ENCODE results near the gene TRA2B. TPM values are rescaled to one million over a fixed set of nuclear protein-coding genes. Genes with fewer than 3 reads are reported as not detected.

TRA2B gene
- total RNA-seq, 2 experiments from 2014 or later = 303 to 310 TPM

GRCh38 chr3:185933374-185934173 lies 4.2 kb downstream of the TRA2B start:
- ChIA-PET POLR2A (interaction anchor here (1.7 to 2.1 kb wide), 2 partner anchors 851 to 855 kb away, joined by 4 to 8 read pairs; no protein-coding TSS in a partner anchor), CTCF (no interaction called here)

- ChIA-PET CTCF (no interaction called here), POLR2A (interaction anchor here (1.0 to 1.7 kb wide), 2 partner anchors 637 to 856 kb away, joined by 4 read pairs; no protein-coding TSS in a partner anchor)
These were observed 5.8 kb downstream of the TRA2B start for GRCh38 chr3:185931777-185932612.

GRCh38 chr3:185930393-185931107 lies 7.3 kb downstream of the TRA2B start:
- ChIA-PET CTCF (interaction anchor here (0.9 kb wide), 1 partner anchor 53 kb away, joined by 3 read pairs; no protein-coding TSS in a partner anchor), POLR2A (interaction anchor here (0.7 to 1.2 kb wide), 4 partner anchors 12 to 638 kb away, joined by 3 to 4 read pairs (median 4); no protein-coding TSS in a partner anchor)

- CTCF ChIA-PET = no interaction called here
- POLR2A ChIA-PET = interaction anchor here (1.0 kb wide), 1 partner anchor 8 kb away, joined by 3 read pairs; the partner anchor contains the start of gene TRA2B
These were observed 8.3 kb downstream of the TRA2B start for GRCh38 chr3:185929192-185930151.

- ChIA-PET POLR2A (interaction anchor here (1.0 to 3.2 kb wide), 2 partner anchors 8 to 9 kb away, joined by 3 to 28 read pairs; partner anchors contain the start of gene TRA2B), CTCF (interaction anchor here (1.0 kb wide), 3 partner anchors 15 to 893 kb away, joined by 3 read pairs; no protein-coding TSS in a partner anchor)
These were observed 9.3 kb downstream of the TRA2B start for GRCh38 chr3:185928496-185928895.

- ChIA-PET POLR2A (interaction anchor here (1.4 to 3.2 kb wide), 3 partner anchors 9 to 15 kb away, joined by 6 to 28 read pairs (median 6); partner anchors contain the start of gene TRA2B), CTCF (interaction anchor here (1.0 to 1.3 kb wide), 4 partner anchors 8 to 894 kb away, joined by 3 to 4 read pairs (median 3); no protein-coding TSS in a partner anchor)
These were observed 10.2 kb downstream of the TRA2B start for GRCh38 chr3:185927501-185928200.

GRCh38 chr3:185926445-185926844 lies 11.4 kb downstream of the TRA2B start:
- POLR2A ChIA-PET = interaction anchor here (1.4 to 3.2 kb wide), 3 partner anchors 8 to 14 kb away, joined by 6 to 28 read pairs (median 6); partner anchors contain the start of gene TRA2B
- CTCF ChIA-PET = interaction anchor here (1.3 kb wide), 1 partner anchor 9 kb away, joined by 4 read pairs; no protein-coding TSS in a partner anchor

- CTCF ChIA-PET = interaction anchor here (0.6 to 1.7 kb wide), 2 partner anchors 18 to 1343 kb away, joined by 3 to 7 read pairs; no protein-coding TSS in a partner anchor
- POLR2A ChIA-PET = interaction anchor here (3.2 kb wide), 1 partner anchor 11 kb away, joined by 28 read pairs; the partner anchor contains the start of gene TRA2B
These were observed 12.5 kb downstream of the TRA2B start for GRCh38 chr3:185925353-185925752.

- ChIA-PET POLR2A (no interaction called here), CTCF (interaction anchor here (1.0 to 1.7 kb wide), 2 partner anchors 13 to 19 kb away, joined by 3 to 7 read pairs; no protein-coding TSS in a partner anchor)
These were observed 13.4 kb downstream of the TRA2B start for GRCh38 chr3:185924375-185924774.

GRCh38 chr3:185920184-185920583 lies 17.6 kb downstream of the TRA2B start:
- ChIA-PET CTCF (no interaction called here), POLR2A (no interaction called here)

- ChIA-PET POLR2A (no interaction called here), CTCF (no interaction called here)
These were observed 21.6 kb downstream of the TRA2B start for GRCh38 chr3:185916042-185916833.

- ChIA-PET POLR2A (no interaction called here), CTCF (no interaction called here)
These were observed 22.2 kb downstream of the TRA2B start for GRCh38 chr3:185915642-185916041.

GRCh38 chr3:185914911-185915629 lies 22.7 kb downstream of the TRA2B start:
- ChIA-PET POLR2A (no interaction called here), CTCF (interaction anchor here (0.6 kb wide), 1 partner anchor 368 kb away, joined by 3 read pairs; no protein-coding TSS in a partner anchor)

- ChIA-PET POLR2A (interaction anchor here (0.6 to 1.8 kb wide), 6 partner anchors 14 to 1112 kb away, joined by 3 to 6 read pairs (median 4); no protein-coding TSS in a partner anchor), CTCF (interaction anchor here (1.0 kb wide), 2 partner anchors 30 to 31 kb away, joined by 3 to 5 read pairs; no protein-coding TSS in a partner anchor)
These were observed 24.6 kb downstream of the TRA2B start for GRCh38 chr3:185912929-185913901.
